ENCODE data around the gene FAM120A.
A peak's percentile ranks its signal among the peaks of the same experiment; 100 is the strongest.

The FAM120A gene

DNA sequence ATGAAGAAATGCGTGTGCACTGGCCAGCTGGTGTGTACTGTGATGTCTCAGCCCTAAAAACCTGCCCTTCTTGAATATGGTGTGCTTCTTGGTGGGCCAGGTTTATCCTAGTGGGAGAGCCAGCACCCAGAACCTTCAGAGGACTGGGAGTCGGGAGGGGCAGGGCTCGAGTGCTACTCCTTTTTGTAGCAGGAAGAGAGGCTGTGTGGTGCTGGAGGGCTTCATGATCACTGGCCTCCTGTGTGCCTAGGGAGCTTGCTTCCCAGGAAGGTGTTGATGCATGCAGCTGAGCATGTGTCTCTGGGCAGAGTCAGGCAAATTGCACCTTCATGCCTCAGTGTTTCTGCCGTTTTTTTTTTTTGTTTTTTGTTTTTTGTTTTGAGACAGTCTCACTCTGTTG is 144.9 kb downstream of the FAM120A start:
- DNase-seq: no peak
- no peak for ATAC-seq

DNA sequence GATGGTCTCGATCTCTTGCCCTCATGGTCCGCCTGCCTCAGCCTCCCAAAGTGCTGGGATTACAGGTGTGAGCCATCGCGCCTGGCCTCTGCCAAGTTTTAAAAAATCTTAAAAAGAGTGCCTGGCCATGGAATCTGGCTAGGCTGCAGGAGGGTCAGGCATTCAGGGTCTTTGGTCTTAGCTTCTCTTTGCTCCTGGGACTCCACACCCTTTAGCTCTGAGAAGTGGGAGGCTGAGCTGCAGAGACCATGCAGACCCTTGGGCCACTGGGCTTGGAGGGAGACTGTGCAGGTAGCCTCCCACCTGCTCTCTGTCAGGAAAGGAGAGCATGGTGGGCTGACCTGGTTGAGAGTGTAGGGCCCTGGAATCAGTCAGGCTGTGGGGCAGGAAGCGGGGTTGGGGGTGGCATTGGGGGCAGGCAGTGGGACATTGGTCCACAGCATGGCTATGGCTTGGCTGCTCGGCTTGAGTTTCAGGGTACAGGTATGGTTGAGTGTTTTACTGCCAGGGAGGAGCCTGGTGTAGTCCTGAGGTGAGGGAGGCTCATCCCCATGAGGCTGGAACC is 145.7 kb downstream of the FAM120A start:
- DNase-seq (no peak), ATAC-seq (no peak)

DNA sequence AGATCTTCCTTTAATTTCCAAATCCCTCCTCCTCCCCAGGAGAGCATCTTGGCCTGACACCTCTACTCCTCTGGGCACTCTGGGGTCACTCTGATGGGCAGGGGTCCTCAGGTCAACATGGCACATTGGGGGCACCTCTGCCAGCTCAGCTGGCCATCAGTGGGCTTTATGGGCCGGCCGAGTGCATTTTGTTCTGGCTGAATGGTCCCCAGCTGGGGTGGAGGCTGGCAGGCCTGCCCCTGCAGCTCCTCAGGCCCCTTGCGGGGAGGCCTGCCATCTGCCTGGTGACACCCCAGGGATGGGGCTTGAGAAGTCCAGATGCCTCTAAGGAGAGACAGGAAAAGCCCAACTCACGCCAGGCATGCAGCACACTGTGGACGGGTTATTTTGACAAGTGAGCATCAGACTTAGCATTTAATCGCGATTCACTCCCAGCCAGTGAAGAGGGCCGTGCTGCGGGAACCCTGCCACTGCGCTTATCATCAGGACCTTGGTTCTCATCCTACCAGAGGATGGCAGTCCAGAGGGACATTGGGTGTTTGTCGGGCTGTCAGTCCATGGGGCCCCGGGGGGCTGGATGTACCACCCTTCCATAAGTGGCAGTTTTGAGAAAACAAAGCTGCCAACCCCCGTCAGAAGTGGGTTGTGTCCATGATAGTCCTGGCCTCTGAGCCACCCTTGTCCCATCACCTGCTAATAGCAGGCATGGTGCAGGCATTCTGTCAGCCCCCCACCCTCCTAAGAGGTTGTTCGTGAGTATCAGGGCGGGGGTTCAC is 146.6 kb downstream of the FAM120A start:
- DNase-seq (no peak), ATAC-seq (no peak)

DNA sequence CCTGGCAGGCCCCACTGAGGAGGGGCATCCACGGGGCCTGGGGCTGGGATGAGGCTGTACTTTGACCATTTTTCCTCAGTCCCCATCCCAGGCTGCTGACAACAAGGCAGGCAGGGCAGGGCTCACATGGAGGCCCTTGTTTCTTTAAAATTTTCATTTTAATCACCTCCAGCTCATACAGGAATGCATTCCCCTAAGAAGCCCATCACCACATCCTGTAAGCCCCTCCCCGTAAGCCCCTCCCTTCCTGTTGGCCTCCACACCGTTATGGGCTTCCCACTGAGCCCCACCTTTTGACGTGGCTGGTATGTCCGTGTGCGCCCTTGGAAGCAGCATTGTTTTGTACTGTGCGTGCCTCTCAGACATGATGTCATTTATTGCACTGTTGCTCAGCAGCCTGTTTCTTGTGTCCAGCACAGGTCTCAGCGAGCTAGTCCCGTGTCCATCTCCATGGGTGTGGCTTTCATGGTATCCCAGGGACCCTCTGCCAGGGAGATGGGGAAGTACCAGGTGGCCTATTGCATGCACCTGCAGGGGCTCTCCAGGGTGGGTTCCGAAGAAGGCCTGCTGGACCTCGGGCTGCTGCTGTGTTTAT is 147.3 kb downstream of the FAM120A start:
- ATAC-seq: peak; percentile 15

DNA sequence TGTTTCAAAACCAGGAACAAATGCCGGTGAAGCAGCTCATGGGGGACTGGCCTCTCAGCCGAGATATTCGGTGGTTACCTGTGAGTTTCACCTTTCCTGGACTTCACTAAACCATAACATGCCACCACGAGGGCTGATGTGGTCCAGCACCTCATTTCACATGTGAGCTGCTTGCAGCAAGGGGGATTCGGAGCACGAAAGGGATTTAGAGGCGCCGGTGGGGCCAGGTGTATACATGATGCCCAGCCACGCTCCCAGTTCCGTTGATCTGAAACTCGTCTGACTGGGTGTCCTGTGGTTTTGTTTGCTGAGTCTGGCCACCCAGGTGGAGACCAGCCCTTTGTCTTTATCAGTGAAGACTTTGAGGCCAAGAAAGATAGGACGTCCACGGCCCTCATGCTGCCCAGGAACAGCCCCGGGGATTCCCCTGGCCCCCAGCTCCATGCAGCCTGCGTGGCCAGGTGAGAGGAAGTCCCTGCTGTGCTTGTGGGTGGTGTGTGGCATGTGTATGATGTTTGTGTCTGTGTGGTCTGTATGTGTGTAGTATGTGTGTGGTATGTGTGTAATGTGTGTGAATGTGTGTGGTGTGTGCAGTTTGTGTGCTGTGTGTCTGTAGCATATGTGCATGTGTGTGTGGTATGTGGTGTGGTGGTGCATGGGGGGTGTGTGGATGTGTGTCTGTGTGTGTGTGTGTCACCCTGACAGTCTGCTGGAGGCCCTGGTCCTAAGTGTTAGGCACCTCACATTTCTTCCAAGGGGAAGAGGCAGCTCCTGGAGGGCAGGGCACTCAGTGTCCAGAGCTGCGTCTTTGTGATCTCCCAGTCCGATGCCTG is 148.3 kb downstream of the FAM120A start:
- DNase-seq (no peak), ATAC-seq (peak; percentile 14)

More for the DNA sequence above, 147.3 kb downstream of the FAM120A start:
- no peak for DNase-seq

DNA sequence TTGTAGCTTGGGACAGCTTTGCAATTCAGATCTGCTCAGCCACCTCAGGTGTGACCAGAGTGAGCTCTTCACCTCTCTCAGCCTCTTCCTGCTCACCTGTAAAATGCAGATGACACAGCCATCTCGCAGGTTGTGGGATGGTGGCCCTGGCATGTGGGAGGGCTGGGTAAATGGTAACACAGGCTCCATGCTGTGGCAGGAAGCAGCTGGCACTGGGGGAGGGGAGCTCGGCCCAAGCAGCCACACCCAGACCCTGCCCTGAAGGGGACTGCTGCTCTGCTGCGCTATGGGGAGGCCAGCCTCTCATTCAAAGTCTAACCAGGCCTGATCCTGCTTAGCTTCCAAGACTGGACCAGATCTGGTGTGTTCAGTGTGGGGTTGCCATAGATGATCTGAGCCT is 149.0 kb downstream of the FAM120A start:
- ATAC-seq (peak; percentile 17), DNase-seq (no peak)

DNA sequence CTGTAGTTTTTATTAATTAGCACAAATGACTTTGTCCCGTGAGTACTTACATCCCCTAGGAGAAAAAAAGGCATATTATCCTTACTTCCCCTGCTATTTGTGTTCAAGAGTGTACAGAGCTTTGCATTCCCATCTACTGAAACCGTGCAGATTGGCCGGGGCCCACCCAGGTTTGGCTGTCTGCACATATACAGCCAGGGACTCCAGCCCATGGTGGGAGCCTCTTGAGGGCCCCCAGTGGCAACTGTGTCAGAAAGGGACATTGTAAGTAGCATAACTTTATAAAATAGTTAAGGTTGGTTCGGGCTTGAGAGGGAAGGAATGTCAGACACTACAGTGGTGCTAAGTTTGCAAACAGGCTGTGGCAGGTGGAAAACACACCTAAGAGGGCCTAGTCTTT is 149.6 kb downstream of the FAM120A start:
- DNase-seq (no peak), ATAC-seq (no peak)

DNA sequence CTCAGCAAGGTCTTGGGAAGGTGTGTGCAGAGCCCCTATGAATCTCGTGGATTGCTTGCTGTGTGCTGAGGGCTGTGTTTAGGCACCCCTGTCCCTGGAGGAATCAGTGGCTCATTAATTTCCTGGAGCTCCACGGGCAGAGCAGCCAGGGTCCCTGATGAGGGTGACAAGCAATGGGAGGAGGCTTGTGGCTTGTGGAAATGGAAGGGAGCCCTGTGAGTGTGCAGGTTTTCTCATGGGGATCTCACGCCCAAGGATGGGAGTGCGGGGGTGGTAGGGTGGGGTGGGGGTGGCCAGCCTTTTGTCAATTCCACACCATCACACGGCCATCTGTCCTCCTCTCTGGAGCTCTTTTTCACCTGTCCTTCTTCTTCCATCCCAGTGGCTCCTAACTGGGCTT is 150.2 kb downstream of the FAM120A start:
- DNase-seq (no peak), ATAC-seq (no peak)

DNA sequence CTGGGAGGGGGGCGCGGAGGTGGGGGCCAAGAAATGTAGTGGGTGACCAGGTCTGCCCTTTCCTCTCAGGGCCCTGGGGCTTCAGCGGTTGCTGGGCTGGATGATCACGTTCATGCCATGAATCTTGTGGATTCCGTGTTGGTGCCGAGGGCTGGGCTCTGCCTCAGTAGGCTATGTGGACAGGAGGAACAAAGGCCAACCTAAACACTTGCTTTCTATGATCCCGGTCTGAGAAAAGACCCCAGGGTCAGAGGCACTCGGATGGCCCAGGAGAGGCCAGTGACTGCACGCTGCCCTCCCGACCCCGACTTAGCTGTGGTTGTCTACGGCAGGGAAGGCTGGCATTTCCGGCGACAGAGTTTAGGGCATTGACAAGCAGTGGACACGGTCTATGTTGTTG is 151.5 kb downstream of the FAM120A start:
- DNase-seq: no peak
- no peak for ATAC-seq

DNA sequence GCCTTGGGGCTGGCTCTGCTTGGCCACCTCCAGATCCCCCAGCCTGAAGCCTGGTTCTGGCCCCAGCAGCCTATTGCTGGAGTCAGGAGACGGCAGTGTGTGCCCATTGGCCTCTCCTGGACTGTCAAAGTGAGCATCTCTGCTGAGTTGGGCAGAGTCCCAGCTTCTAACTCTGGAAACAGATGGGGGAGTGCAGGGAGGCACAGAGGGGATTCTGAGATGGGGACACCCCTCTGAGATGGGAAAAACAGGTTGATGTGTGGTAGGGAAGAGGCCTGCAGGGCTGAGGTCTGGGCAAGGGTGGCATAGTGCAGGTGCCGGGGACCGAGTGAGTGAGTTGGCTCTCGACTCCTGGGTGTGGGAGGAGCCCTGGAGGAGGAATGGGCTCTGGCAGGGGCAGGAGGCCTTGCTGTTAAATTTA is 152.4 kb downstream of the FAM120A start:
- DNase-seq (no peak), ATAC-seq (no peak)

DNA sequence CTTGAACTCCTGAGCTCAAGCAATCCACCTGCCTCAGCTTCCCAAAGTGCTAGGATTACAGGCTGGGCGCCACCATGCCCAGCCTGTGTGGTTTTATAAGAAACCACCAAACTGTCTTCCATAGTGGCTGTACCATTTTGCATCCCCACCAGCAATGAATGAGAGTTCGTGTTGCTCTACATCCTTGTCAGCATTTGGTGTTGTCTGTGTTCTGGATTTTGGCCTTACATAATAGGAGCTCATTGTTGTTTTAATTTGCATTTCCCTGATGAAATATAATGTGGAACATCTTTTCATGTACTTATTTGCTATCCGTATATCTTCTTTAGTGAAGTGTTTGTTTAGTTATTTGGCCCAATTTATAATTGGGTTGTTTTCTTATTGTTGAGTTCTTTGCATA is 154.7 kb downstream of the FAM120A start:
- ATAC-seq: no peak
- DNase-seq: no peak

DNA sequence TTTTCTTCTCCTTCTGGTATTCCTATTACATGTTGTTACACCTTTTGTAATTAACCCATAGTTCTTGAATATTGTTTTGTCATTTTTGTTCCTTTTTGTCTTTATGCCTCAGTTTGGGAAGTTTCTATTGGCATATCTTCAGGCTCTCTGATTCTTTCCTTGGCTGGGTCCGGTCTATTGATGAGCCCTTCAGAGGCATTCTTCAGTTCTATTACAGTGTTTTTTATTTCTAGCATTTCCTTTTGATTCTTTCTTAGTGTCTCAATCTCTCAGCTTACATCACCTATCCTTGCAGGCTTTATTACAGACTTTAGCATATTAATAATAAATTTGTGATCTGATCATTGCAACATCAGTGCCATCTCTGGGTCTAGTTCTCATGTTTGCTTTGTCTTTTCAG is 158.7 kb downstream of the FAM120A start:
- DNase-seq (no peak), ATAC-seq (no peak)

DNA sequence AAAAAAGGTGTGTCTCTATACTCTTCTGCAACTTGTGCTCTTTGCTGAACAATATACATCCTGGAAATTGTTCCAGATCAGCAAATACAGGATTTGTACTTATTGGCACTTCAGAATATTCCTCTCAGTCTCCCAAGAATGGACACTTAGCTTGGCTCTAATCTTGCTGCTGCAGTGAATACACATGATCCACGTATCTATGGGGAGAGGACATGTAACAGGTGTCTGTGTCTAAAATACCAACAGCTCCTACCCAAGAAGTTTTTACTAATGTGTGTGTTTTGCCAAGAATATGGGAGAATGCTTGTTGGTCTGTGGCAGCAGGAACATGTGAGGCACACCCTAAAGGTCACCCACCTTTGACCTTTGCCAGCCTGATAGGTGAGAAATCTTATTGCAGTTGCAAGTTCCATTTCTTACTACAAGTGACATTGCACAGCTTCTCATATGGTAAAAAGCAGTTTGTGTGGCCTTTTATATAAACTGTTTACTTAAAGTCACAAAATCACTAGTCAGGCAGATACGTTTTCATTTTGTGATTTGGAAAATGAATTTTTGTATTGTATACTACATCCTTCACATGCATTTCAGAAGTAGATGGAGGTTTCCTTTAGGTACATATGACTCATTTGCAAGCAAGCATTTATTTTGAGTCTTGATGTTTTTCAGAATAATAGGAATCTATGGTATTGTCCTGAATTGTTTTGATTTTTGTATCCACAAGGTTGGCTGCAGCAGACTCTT is 160.7 kb downstream of the FAM120A start:
- ATAC-seq: peak; percentile 61
- no peak for DNase-seq

DNA sequence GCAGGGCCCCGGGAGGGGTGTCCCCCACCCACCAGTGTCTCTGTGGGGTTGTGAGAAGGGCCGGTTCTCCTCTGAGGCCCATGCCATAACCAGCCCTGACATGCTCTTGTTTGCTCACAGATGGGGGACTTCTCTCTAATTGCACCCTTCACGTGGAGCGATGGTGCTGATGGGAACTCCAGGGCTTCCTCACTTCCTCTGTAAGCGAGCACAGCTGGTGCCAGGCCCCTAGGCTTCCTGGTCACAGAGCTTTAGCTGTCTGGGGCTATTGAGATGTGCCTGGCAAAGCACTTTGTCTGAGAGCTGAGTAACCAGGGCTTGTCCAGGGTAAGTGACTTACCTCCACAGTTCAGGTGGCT is 161.3 kb downstream of the FAM120A start:
- DNase-seq (peak; percentile 30), ATAC-seq (peak; percentile 72)

DNA sequence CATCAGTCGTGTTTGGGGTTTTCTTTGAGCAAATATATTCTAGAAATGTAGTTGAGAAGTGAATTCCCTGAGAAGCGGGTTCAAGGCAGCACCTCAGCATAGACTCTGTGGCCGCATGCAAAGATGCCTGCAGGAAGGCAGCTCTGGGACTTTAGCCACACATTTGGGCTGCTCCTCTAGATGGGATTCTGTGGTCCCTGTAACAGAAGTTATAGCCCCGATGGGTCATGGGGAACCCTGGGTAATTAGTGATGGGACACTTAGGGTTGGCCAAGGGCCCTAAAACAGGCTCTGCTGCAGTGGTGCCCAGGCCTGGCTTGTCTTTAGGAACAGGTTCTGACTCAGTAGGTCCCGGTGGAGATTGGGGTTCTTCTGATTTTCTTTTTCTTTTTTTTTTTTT is 161.7 kb downstream of the FAM120A start:
- ATAC-seq: no peak
- no peak for DNase-seq

DNA sequence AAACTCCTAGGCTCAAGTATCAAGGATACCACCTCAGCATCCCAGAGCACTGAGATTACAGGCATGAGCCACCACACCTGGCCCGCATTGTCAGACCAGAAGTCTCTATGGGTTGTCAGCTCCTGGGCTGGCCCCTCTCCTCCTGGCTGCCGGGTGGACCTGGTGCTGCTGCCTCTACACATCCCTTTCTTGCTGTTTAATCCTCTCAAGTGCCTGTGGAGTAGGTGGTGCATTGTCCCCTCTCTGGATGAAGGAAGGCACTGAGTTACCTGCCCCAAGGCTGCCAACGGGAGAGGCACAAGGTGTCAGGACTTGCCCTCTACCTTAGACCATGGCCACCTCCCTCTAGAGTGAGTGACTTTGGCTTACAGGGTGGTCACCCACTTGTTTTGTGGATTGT is 162.3 kb downstream of the FAM120A start:
- DNase-seq (no peak), ATAC-seq (no peak)

DNA sequence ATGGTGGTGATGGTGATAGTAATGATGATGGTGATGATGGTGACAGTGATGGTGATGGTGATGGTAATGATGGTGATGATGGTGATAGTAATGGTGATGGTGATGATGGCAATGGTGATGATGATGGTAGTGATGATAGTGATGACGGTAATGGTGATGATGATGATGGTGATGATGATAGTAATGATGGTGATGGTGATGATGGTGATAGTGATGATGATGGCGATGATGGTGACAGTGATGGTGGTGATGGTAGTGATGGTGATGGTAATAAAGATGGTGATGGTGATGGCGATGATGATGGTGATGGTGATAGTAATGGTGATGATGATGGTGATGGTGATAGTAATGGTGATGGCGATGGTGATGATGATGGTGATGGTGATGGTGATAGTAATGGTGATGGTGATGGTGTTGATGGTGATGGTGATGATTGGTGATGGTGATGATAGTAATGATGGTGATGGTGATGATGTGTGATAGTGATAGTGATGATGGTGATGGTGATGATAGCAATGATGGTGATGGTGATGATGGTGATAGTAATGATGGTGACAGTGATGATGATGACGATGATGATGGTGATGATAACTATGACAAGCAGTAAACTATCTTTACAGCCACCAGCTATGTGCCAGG is 163.5 kb downstream of the FAM120A start:
- no peak for ATAC-seq
- DNase-seq: no peak

All from stimulated activated naive CD8-positive, alpha-beta T cell treated with anti-CD3 and anti-CD28 coated beads, Interleukin-15, Interleukin-2, amounts not matched to agents 100 U/mL and 50 U/mL, for 24 hours (primary cell).